ENCODE results near the gene PLXNA2. TPM values are rescaled to one million over a fixed set of nuclear protein-coding genes. Genes with fewer than 3 reads are reported as not detected.

Gene PLXNA2
- total and polyA plus RNA-seq, 7 donors: 4.4 to 33.6 (median 20.8) TPM

DNA sequence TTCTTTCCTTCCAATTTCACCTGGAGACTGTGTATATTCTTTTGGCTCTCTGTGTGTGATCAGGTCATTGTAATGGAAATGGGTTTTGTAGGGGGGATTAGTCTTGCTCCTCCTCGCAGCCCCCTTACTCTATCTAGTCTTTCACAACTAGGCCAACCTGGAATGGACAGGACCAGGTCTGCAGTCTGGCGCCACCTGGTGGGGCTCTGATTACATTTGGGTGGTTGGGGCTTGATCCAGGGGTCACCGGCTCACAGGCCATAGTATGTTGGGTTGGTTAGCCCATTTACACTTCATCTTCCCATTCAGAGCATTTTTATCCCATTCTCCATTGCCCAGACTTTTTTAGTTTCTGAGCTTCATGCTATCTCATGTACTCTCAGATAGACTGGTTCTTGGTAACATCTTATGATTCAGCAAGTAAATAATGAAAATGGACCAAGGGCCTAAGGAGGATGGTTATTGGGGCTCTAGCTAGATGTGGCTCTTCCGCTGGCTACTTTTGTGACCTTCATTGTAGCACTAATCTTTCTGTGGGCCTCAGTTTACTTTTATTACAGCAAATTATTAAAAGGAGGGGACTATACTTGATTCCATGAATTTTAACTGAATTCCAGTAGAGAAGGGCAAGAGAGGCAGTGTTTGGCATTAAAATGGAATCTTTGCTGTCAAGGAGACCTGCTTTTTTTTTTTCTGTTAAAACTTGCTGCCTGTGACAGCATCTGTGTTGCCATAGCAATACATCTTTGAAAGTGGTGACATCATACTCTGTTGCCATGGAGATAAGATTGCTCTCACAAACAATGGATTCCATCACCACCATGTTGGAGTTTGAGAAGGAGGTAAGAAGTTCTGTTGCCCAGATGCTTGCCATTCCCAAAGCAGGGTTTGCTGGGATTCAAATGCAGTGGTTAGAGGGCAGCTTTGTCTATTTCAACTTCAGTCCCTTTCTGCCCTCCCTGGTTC is 150.1 kb downstream of the PLXNA2 start:
- Histone ChIP-seq H3K36me3 (ENCODE audit: insufficient read depth in 1 of 2, low read depth in 1 of 2) (peaks cover 7 to 61% of the 10 kb centered on the region in 2 donors), H3K27ac (no peak overlapping the region), H3K4me1 (peaks cover 13% of the 10 kb centered on the region), H3K9me3 (no peaks in the 10 kb centered on the region), H3K4me3 (no peak overlapping the region), H3K27me3 (ENCODE audit: insufficient read depth in 3 of 3, low read length in 2 of 3) (no peaks in the 10 kb centered on the region)
- 48 to 61% (median 55%) methylated on average over 4 of the region's 4 CpGs for WGBS, 3 donors
- ATAC-seq (peak; percentile 52 to 81 (median 68)), DNase-seq (peak; percentile 72 to 80)
- intact Hi-C loops (cut with DNase I): loop anchor here (1.0 to 5.0 kb wide), 2 partner anchors 72 kb away; no protein-coding TSS in a partner anchor
- TF ChIP-seq, protein P1, sequence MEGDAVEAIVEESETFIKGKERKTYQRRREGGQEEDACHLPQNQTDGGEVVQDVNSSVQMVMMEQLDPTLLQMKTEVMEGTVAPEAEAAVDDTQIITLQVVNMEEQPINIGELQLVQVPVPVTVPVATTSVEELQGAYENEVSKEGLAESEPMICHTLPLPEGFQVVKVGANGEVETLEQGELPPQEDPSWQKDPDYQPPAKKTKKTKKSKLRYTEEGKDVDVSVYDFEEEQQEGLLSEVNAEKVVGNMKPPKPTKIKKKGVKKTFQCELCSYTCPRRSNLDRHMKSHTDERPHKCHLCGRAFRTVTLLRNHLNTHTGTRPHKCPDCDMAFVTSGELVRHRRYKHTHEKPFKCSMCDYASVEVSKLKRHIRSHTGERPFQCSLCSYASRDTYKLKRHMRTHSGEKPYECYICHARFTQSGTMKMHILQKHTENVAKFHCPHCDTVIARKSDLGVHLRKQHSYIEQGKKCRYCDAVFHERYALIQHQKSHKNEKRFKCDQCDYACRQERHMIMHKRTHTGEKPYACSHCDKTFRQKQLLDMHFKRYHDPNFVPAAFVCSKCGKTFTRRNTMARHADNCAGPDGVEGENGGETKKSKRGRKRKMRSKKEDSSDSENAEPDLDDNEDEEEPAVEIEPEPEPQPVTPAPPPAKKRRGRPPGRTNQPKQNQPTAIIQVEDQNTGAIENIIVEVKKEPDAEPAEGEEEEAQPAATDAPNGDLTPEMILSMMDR (IDR thresholded peaks at IDR 0.05): peak; percentile 69

DNA sequence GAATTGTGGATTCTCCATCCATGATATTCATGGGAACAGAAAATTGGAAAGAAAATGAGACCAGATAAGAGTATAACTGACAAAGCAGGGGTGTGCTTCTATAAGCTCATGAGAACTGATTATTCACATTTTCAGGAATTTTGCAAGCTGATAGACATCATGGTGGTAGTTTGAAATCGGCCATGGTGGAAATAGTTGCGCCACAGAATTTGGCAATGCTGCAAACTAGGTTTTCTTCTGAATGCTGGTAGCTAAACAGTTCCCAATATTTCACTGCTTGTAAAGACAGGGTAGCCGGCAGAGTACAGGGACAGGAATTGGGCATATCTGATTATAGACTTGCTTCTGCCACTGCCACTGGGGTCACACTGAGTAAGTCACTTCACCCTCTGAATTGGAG is 151.1 kb downstream of the PLXNA2 start:
- DNase-seq (no peak), ATAC-seq (no peak)
- 82 to 88% (median 86%) methylated on average over 3 of the region's 3 CpGs for WGBS, 3 donors
- H3K27me3 ChIP-seq (ENCODE audit: insufficient read depth in 3 of 3, low read length in 2 of 3): no peaks in the 10 kb centered on the region
- TF ChIP-seq, protein P1 (IDR thresholded peaks at IDR 0.05): no peak
- intact Hi-C loops (cut with DNase I): loop anchor here in 1 of 2 donors (5.0 kb wide), 1 partner anchor 71 kb away; no protein-coding TSS in a partner anchor
- peaks cover 13% of the 10 kb centered on the region for H3K4me1 ChIP-seq
- no peak overlapping the region for H3K4me3 ChIP-seq
- H3K9me3 ChIP-seq: no peaks in the 10 kb centered on the region
- no peak overlapping the region for H3K27ac ChIP-seq
- H3K36me3 ChIP-seq (ENCODE audit: insufficient read depth in 1 of 2, low read depth in 1 of 2): peaks cover 7 to 64% of the 10 kb centered on the region in 2 donors

DNA sequence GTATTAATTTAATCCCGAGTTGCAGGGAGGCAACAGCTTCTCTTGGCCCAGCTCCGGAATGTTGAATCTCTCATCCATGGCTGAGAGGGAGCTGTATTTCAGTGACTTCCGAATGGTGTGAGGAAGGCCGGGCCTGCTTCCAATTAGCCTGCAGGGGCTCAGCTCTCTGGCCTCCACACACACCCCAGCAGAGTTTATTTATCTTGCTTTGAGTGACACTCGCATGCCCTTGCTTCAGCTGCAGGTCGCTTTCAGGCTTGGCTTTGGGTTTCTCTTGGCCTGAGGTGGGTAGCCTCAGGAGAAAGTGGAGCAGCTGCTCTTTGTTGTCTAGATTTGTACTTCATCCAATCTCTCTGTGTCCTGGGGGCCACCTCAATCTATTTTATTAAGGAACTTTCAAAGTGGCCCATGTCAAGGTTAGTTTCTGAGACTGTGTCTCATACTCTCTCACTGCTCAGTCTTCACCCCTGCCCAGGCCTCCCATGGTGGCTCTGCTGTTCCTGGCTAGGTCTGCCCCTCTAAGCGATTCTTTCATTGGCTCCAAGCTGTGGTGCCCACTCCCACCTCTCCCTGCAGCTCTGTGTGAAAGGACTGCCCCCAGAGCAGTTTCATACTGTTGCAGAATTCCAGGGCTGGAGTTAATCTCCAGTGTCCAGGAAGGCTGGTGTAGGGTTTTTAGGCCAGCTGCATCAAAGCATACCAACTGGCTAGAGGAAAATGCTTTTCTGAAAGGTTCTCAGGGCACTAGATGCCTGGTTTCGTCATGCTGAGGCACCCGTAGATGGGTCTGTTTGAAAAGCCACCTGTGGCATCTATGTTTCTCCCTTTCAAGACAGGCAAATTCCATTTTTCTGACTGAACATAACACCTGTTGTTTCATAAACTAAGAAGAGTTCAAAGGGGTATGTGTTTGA is 153.5 kb downstream of the PLXNA2 start:
- no peak overlapping the region for H3K4me3 ChIP-seq
- peaks cover 3 to 58% of the 10 kb centered on the region in 2 donors for H3K36me3 ChIP-seq (ENCODE audit: insufficient read depth in 1 of 2, low read depth in 1 of 2)
- H3K27me3 ChIP-seq (ENCODE audit: insufficient read depth in 3 of 3, low read length in 2 of 3): no peaks in the 10 kb centered on the region
- H3K9me3 ChIP-seq: no peaks in the 10 kb centered on the region
- 22 to 36% (median 29%) methylated on average over 9 of the region's 9 CpGs for WGBS, 3 donors
- TF ChIP-seq, protein P1 (IDR thresholded peaks at IDR 0.05): no peak
- H3K27ac ChIP-seq: peak overlapping the region; percentile 33
- peak; percentile 43 to 60 (median 53) for ATAC-seq
- no peak for DNase-seq
- peaks cover 20% of the 10 kb centered on the region for H3K4me1 ChIP-seq
- intact Hi-C loops (cut with DNase I): loop anchor here in 1 of 2 donors (5.0 kb wide), 1 partner anchor 68 kb away; no protein-coding TSS in a partner anchor

DNA sequence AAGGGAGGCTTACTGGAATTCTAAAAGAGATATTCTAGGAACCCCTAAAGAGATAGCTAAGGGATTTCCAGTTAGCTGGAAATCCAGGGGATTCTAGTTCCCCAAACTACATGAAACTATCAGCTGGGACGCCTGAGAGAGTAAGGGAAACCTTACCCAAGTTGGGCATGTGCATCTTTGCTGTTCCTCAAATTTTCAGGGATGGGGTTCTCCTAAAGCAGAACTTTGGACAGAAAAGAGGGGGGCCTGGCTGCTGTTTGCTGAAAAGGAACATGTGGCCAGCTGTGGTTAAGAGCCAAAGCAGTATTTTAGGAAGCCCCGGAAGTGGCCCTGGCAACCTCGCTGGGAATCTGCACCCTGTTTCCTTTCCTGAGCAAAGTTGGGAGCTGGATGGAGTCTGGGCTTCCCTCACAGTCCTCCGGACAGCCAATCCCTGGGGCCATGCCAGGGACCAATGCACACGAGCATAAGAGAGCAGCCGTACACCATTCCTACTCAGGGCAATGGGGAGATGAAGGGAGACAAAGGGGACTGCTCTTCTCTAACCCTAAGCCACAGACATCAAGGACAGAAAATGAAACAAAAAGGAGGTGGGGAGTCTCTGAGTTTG is 154.3 kb downstream of the PLXNA2 start:
- Histone ChIP-seq H3K27me3 (ENCODE audit: insufficient read depth in 3 of 3, low read length in 2 of 3) (no peaks in the 10 kb centered on the region), H3K4me3 (no peak overlapping the region), H3K9me3 (no peaks in the 10 kb centered on the region), H3K36me3 (ENCODE audit: insufficient read depth in 1 of 2, low read depth in 1 of 2) (peaks cover 2 to 54% of the 10 kb centered on the region in 2 donors), H3K27ac (no peak overlapping the region), H3K4me1 (peaks cover 20% of the 10 kb centered on the region)
- intact Hi-C loops (cut with DNase I): loop anchor here in 1 of 2 donors (5.0 kb wide), 1 partner anchor 68 kb away; no protein-coding TSS in a partner anchor
- TF ChIP-seq, protein P1 (IDR thresholded peaks at IDR 0.05): no peak
- ATAC-seq (peak in 1 of 4 donors; percentile 26), DNase-seq (no peak)
- WGBS, 3 donors: 11 to 35% (median 22%) methylated on average over 6 of the region's 6 CpGs

Measured in psoas muscle (tissue), 8 donors.